HG02943 (cell line): ENCODE measurements around the gene PLXNA3.
A peak's percentile ranks its signal among the peaks of the same experiment; 100 is the strongest.
"Not testable (repeated sequence)": the region's sequence is repeated elsewhere in the genome, so short reads cannot be mapped to it uniquely, and the experiment has no call there.

ENCODE experiments used
- ATAC-seq: cut with Tn5 transposase; IDR thresholded peaks from one replicate; pipeline ENCODE4 v1.9.1; 2021; ENCODE audit warnings: mild to moderate bottlenecking, low read depth, moderate library complexity; ENCODE audit not compliant: unreplicated experiment

PLXNA3 gene

DNA sequence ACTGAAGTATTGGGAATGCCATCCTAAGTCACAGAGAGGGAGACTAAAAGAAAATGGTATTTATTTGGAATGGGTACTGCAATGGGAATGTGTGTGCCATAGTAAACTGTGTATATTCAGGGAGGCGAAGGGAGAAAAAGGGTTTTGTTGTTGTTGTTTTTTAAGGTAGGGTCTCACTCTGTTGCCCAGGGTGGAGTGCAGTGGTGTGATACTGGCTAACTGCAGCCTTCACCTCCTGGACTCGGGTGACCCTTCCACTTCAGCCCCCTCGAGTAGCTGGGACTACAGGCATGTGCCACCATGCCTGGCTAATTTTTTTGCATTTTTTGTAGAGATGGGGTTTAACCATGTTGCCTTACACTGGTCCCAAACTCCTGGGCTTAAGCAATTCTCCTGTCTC, 36.6 kb downstream of the PLXNA3 start:
- ATAC-seq, result no peak

DNA sequence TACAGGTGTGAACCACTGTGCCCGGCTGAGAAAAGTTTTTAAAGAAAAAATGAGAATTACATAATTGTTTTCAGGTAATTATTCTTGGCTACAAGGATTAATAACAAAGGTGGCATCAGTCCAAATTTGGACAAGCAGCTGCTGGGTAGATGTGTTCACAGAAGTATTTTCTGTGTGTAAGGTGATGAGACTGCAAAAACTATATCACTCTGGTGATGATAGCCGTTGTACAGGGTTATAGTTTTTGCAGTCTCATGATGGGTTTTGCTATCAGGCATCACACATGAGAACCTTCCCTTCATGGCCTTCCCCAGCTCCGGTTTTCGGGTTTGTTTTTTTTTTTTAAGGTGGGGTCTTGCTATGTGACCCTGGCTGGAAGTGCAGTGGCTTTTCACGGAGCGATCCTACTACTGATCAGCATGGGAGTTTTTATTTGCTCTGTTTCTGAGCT, 37.4 kb downstream of the PLXNA3 start:
- ATAC-seq, result no peak

DNA sequence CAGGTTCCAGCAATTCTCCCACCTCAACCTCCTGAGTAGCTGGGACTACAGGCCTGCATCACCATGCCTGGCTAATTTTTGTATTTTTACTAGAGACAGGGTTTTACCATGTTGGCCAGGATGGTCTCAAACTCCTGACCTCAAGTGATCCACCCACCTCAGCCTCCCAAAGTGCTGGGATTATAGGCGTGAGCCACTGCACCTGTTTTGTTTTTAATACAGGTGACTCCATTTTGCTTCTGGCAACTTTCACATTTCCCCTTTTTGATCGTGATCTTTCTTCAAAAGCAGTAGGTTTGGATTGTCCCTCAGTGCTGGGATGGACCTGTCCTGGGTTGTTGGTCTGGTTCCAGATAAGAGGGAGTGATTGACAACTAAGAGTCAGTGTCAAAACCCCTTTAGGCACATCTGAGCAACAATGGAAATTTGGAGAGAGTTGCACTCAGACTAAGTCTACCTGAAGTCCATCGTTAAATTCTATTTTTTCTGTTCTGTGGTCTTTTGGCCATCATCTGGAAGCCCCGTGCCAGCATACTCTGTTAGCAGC, 38.6 kb downstream of the PLXNA3 start:
- ATAC-seq, result not testable (repeated sequence)

DNA sequence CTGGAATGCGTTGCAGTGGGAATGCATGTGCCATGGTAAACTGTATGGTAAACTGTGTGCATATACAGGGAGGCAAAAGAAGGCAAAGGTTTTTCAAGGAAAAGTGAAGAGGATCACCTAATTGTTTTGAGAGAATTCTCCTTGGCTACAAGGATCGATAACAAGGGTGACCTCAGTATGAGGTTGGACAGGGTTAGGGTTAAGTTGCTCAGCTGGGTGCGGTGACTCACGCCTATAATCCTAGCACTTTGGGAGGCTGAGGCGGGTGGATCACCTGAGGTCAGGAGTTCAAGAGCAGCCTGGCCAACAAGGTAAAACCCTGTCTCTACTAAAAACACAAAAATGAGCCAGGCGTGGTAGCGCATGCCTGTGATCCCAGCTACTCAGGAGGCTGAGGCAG, 43.3 kb downstream of the PLXNA3 start:
- ATAC-seq, result not testable (repeated sequence)

DNA sequence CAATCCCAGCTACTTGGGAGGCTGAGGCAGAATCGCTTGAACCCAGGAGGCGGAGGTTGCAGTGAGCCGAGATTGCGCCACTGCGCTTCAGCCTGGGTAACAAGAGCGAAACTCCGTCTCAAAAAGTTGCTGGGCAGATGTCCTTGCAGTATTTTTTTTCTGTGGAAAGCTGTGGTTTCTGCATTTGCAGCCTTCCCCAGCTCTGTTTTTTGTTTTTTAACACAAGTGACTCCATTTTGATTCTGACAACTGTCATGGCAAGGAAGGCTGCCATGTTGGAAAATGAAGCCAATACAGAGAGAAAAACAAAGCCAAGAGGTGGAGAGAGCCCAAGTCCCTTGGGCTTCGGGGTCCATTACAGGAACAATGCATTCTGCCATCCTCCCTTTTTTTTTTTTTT, 44.0 kb downstream of the PLXNA3 start:
- ATAC-seq, result no peak

DNA sequence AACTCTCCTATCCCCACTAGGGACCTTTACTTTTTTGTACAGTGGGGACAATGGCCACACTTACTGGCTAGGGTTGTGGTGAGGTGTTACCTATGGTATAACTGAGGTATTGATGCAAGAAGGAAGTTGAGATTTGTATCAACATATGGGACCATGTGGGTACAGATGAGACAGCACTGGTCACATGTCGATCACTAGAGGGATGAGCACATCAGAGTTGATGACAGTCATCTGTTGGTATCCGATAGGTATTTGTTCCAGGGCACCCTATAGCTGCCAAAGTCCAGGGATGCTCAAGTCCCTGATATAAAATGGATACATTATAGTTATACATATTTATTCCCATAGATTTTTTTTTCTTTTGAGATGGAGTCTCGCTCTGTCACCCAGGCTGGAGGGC, 44.9 kb downstream of the PLXNA3 start:
- ATAC-seq, result no peak

DNA sequence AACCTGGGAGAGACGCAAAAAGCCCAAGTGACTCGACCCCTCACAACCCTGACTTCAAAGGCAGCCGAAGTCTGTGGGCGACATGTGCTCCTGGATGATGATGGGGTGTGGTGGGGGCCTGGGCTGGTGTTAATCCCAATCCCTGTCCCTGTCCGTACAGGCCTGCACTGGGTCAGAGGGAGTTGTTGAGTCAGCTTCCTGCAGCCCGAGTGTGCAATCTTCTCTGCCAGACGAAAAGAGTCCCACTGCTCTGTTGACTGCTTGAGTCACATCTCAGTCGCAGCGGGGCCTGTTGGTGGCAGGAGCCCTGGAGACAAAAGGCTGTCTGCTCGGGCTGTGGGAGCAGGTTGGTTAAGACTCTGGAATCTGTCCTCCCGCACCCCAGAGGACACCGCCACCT, 47.7 kb downstream of the PLXNA3 start:
- no peak for ATAC-seq

DNA sequence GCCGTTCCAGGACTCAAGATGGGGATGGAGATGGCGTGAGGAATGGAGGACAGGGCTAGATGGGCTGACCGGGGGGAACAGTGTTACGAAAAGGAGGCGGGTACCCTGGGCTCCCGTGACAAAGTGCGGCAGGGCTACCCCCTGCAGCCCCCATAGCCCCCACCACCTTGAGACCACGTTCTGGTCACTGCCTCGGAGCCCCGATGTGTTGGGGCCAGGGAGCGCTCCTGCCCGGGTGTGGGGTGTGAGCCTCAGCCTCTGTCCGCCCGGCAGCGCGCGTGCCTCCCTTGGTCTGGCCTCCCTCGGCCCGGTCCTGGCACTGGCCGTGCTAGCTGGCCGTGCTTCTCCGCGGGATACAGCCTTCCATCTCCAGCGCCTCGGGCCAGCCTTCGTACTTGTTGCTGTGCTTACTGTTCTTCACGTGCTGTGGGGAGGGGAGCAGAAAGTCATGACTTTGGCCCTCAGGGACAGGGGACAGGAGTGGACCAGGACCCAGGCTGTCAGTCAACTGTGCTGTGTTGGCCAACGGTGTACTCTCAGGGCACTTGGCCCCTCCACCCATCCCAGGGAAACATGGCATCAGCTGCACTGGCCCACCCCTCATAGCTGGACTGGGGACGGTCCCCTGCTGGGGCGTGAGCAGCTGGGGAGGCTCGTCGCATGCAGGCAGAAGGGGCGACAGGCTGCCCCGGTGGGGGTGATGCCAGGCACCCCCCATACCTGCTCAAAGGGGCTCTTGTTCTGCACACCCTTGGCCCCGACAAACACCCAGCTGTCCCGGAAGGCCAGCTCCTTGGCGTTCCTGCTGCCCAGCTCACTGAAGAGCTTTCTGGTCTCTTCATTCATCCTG, 48.6 kb downstream of the PLXNA3 start:
- no peak for ATAC-seq

DNA sequence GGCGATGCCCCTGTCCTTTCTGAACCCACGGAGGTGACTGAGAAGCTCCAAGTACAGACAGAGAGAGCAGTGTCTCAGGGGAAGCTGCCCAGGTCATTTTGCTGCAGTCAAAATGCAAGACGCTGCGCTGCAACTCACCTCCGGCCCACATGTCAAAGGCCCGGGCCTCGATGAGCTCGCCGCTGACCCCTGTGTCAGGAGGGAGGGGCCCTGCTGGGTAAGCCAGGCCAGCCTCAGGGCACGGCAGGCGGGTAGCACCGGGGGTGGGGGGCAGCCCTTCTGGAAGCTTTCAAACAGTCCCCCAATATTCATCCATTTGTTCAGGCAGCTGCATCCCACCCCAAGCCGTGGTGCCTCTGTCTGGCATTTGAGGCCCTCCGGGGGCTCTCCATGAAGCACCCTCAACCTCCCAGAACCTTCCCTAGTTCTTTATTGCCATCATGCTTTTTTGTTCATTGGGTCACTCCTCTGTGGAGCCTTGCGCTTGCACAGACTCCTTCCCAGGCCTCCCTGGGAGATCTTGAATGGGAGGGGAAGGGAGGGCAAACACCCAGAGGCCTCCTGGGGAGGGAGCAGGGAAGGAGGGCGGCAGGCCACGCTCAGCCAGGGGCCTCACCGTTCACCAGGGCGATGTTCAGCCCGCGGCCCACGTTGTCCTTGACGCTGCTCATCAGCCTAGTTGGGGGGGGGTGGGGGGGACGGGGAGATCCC, 49.7 kb downstream of the PLXNA3 start:
- no peak for ATAC-seq

DNA sequence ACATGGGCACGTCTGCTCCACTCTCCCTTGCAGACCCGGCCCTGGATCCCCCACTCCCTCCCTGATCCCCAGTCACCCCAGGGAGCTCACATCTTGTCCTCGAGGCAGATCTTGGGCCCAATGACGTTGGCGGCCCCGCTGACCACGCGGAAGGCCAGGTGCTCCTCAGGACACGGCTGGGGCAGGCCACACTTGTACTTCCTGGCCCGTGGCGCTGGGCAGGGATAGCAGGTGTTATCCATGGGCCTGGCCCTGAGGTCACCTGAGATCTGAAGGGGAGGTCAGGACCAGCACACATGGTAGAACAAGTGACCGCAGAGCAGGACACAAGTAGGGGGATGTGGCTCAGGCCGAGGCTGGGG, 50.3 kb downstream of the PLXNA3 start:
- no peak for ATAC-seq

DNA sequence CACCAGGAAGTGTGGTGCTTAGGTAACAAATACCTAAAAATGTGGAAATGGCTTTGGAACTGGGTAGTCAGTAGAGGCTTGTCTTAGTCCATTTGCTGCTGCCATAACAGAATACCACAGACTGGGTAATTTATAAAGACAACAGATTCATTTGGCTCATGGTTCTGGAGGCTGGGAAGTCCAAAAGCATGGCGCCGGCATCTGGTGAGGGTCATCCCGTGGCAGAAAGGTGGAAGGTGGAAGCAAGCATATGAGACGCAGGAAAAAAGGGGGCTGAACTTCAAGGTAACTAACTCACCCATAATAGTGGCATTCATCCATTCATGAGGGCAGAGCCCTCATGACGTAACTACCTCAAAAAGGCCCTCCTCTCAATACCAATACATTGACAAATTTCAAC, 51.4 kb downstream of the PLXNA3 start:
- ATAC-seq, result no peak

DNA sequence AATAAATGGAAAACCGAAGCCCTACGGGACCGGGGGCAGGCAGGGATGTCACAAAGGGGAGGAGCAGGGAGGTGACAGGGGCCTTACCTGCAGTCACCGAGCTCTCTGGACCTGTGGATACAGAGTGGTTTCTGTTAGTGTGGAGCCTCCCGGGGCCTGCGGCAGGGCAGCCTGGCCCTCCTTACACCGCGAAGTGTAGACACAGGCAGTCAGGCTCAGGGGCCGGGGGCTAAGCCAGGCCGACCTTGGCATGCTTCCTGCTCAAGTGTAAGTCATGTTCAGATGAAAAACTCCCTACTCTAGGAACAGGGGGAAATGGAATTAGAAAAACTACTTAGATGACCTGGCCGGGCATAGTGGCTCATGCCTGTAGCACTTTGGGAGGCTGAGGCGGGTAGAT, 53.7 kb downstream of the PLXNA3 start:
- no peak for ATAC-seq

DNA sequence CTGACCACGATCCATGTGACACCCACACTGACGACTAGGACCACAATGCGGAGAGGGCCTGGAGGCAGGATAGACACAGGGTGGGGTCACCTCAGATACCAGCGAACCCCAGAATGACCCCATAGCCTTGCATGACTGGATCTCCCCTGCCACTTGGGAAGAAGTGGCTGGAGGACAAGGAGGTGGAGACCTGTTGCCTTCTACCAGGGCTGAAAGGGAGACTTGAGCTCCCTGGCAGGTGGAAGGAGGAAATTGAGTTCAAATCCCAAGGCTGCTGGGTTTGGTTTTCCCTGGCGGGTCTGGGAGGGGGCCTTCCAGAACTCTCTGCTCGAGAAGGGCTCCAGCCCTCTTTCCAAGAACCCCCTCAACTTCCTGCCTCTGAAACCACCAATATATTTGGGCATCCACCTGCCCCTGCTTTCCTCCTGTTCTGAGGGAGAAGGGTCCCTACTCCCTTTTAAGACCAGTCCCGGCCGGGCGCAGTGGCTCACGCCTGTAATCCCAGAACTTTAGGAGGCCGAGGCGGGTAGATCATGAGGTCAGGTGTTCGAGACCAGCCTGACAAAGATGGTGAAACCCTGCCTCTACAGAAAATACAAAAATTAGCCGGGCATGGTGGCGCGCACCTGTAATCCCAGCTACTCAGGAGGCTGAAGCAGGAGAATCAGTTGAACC, 54.9 kb downstream of the PLXNA3 start:
- no peak for ATAC-seq

DNA sequence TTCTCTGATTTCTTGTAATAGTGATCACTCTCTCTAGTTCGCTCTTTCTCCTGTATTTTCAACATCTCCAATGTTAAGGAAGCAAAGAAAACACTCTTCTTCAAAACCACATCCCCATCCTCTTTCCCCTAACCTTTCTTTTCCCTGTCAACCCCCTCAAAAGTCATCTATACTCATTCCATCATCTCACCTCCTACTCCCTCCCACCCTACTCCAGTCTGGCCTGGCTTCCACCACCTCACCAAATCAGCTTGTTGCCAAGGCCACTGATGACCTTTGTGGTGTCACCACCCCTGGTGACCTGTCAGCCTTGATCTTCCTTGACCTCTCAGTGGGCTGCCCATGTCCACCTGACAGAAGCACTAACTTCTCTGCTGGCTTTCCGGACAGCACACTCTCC, 55.6 kb downstream of the PLXNA3 start:
- ATAC-seq, result no peak

DNA sequence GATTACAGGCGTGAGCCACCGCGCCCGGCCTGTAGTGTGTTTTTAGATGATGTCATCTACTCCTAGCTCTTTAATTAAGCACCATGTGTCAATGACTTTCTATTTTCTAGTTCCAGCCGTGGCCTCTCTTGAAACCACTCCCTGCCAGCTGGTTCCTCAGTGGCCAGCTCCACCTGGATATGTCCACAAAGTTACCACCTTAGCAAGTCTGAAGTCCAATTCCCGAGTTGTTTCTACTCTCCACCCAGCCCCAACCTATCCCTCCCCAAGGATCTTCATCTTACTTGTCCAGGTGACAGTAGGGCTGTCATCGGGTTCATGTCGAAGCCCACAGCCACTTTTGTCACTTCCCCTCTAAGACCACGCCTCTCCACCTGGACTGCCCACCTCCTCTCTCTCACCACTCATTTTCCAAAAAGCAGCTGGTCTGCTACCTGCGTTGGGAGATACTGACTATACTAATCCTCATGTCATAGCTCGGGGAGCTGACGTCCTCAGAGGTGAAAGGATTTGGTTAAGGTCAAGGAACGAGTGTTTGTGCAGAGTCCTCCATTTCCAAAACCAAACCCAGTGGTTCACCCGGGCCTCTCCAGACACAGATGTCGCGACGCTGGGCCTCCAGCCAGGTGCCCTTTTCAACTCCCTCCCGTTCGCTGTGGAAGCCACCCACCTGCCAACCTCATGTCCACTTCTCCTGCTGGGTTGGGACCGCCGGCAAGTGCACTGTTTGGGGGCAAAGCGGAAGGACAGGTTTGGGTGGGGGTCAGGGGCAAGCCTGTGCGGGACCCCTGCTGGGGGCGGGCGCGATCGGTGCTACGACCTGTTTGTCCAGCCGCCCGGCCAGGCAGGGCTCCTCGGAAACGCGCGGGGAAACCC, 57.2 kb downstream of the PLXNA3 start:
- no peak for ATAC-seq

DNA sequence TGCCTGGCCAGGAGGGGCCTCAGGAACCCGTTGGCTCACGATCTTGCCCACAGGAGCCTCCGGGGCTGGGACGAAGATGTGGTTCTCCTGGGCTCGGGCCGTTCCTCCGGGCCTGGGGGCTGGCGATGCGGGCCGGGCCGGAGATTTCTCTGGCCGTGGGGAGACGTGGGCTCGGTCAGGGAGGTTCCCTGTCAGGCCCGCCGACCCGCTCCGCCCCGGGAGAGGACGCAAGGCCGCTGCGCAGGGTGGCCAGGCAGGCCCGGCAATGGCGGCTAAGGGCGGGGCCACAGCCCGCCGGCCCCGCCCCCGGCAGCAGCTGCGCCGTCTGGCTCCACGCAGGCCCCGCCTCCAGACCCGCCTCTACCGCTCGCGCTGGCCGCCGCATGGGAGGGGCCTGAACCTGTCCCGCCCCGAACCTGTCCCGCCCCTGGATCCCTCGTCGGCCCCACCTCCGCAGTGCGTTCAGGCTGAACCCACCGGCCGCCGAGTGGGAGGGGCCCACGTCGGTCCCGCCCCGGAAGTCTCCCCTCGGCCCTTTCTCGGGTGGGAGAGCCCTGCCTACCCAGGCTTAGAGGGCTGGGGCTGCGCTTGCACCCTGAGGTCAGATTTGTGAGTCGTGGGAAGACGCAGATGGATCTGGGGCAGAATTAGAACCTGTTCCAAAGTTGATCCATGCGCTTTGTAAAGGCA, 58.0 kb downstream of the PLXNA3 start, which contains the start of gene FAM3A:
FAM3A (minus strand) TSS at position 267 of the 690 bp plus-strand sequence. CDS start 460 bp downstream, outside the sequence.
- ATAC-seq, result peak; percentile 82

DNA sequence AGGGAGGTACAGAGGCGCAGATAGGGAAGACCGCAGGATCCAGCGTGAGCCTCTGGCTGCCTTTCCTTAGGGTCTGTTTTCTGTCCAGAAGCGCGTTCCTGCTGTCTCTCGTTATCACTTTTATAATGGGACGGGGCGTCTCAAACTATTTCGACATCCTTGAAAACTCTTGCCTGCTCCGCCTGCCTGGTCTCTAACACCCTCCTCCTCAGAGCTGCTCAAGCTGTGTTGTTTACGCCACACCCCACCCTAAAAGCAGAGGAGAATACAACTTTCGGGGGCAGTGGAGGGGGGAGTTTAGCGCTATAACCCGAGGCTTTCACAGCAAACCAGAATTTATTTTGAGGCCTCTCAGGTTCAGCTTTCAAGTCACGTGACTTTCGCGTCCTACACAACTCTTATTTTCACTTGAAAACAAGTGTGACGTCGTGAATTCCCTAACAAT, 58.6 kb downstream of the PLXNA3 start:
- ATAC-seq, result no peak

DNA sequence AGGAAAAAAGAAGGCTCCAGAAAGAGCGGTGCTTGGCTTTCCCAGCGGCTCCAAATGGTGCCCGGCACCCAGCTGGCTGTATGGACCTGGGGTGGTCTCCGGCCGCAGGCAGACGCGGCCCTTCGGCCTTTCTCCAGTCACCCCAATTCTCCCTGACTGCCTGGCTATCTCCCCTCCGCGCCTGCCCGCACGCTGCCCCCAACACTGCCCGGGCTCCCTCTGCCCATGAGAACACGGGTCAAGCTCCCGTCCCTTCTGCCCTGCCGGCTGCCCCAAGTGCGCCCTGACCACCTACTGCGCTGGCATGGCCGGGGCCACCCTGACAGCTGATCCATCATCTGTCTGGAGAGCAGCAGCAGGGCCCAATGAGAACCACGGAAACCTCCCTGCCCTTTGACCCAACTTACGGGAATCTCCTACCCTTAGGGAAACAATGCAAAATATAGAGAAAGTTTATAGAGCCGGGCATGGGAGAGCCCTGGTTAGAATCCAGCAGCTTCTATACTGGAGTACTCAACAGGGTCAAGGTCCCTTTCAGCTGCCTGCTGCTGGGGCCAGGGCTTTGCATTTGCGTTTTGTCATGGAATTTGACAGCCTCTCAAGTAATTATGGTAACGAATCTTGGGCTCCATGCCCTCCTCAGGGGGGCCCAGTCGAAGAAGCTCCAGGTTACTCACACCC, 59.2 kb downstream of the PLXNA3 start:
- ATAC-seq, result no peak

DNA sequence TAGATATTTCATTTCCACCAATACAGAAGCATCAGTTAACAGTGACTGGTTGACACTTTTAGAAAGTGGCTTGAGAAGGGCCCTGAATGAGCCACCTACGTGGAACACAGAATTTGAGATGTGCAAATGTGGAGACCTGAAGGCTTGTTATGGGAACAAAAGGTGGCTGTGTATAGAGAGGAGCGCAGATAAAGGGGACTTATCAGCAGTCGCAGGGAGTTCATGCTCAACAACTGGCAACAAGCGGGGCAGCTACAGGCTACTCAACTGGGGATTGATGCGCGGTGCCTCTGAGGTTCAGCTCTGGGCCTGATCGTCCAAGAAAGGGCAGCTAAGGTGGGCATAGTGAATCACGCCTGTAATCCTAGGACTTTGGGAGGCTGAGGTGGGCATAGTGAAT, 61.3 kb downstream of the PLXNA3 start:
- ATAC-seq, result no peak
